ENCODE results near the gene ASPDH.

ASPDH gene

DNA sequence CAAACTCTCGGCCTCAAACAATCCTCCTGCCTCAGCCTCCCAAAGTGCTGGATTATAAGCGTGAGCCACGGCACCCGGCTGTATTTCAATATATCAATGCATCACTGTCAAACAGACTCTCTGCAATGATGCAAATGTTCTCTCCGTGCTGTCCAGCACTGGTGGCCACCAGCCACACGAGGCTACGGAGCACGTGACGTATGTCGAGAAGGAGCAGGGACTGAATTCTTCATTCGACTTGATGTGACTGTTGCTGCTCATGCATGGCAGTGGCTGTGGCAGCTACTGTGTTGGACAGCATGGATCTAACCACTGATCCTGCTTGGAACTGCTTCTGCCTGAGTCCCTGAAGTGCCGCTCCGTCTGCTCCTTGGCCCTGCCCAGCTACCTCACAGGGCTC lies 44.7 kb upstream of the ASPDH start:
- no peaks in the 10 kb centered on the region for H4K20me1 ChIP-seq (ENCODE audit: insufficient read depth, low read length)
- TF ChIP-seq, protein P1, sequence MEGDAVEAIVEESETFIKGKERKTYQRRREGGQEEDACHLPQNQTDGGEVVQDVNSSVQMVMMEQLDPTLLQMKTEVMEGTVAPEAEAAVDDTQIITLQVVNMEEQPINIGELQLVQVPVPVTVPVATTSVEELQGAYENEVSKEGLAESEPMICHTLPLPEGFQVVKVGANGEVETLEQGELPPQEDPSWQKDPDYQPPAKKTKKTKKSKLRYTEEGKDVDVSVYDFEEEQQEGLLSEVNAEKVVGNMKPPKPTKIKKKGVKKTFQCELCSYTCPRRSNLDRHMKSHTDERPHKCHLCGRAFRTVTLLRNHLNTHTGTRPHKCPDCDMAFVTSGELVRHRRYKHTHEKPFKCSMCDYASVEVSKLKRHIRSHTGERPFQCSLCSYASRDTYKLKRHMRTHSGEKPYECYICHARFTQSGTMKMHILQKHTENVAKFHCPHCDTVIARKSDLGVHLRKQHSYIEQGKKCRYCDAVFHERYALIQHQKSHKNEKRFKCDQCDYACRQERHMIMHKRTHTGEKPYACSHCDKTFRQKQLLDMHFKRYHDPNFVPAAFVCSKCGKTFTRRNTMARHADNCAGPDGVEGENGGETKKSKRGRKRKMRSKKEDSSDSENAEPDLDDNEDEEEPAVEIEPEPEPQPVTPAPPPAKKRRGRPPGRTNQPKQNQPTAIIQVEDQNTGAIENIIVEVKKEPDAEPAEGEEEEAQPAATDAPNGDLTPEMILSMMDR (IDR thresholded peaks at IDR 0.05; ENCODE audit: low read depth, low read length), result no peak
- no peak for TF ChIP-seq EZH2phosphoT487 (IDR thresholded peaks at IDR 0.05; ENCODE audit: low read depth)
- no peak overlapping the region for H2AFZ ChIP-seq (ENCODE audit: low read depth, low read length)
- H3K27ac ChIP-seq (ENCODE audit: low read length), result no peak overlapping the region
- no peaks in the 10 kb centered on the region for H3K9me3 ChIP-seq (ENCODE audit: insufficient read depth, low read length)
- no peak overlapping the region for H3K9ac ChIP-seq (ENCODE audit: low read length)
- H3K27me3 ChIP-seq (ENCODE audit: low read depth, low read length), result peaks cover 18% of the 10 kb centered on the region
- no peaks in the 10 kb centered on the region for H3K79me2 ChIP-seq (ENCODE audit: low read length)
- H3K4me3 ChIP-seq (ENCODE audit: low read length), result no peak overlapping the region
- H3K4me2 ChIP-seq (ENCODE audit: low read length), result no peak overlapping the region
- peaks cover 9% of the 10 kb centered on the region for H3K4me1 ChIP-seq (ENCODE audit: low read length)
- H3K36me3 ChIP-seq (replicated peaks; ENCODE audit: low read depth, low read length), result no peaks in the 10 kb centered on the region

DNA sequence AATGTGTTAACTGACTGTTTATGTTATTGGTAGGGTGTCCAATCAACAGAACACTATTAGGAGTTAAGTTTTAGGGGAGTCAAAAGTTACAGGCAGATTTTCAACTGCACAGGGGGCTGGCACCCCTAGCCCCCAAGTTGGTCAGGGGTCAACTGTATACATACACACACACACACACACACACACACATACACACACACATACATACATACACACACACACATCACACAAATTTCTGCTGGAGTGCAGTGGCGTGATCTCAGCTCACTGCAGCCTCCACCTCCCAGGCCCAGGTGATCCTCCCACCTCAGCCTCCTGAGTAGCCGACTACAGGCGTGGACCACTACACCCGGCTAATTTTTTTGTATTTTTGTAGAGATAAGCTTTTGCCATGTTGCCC lies 44.3 kb upstream of the ASPDH start:
- Histone ChIP-seq H3K36me3 (replicated peaks; ENCODE audit: low read depth, low read length) (no peaks in the 10 kb centered on the region), H3K79me2 (ENCODE audit: low read length) (no peaks in the 10 kb centered on the region), H4K20me1 (ENCODE audit: insufficient read depth, low read length) (no peaks in the 10 kb centered on the region), H3K4me2 (ENCODE audit: low read length) (no peak overlapping the region), H3K4me3 (ENCODE audit: low read length) (no peak overlapping the region), H3K9me3 (ENCODE audit: insufficient read depth, low read length) (no peaks in the 10 kb centered on the region), H2AFZ (ENCODE audit: low read depth, low read length) (no peak overlapping the region), H3K27me3 (ENCODE audit: low read depth, low read length) (peaks cover 19% of the 10 kb centered on the region), H3K4me1 (ENCODE audit: low read length) (peaks cover 9% of the 10 kb centered on the region), H3K9ac (ENCODE audit: low read length) (no peak overlapping the region), H3K27ac (ENCODE audit: low read length) (no peak overlapping the region)
- TF ChIP-seq EZH2phosphoT487 (IDR thresholded peaks at IDR 0.05; ENCODE audit: low read depth), result no peak

DNA sequence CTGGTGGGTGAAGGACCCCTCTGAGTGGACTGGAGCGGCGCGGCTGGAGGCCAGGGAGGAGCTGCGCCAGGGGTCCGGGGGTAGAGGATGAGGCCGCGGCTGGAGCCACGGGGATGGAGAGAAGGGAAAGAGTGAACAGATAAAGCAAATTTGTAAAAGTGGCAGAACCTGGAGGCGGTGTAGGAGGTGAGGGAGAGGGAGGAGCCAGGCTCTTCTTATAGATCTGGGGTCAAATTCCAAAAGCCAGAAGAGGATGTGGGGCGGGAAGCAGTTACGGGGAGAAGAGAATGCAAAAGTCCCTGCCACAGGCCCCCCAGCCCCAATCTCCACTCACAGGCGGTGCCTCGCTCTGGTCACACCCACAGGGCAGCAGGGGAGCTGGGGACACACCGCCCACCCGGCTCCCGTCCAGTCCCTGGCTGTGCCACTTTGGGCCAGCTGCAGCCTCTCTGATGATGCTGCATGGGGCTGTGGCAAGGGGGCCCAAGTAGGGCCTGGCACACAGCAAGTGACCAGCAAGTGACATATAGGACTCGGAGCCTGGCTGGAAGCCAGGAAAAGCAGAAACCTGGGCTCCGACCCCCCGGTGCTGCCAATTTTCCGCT lies 43.4 kb upstream of the ASPDH start:
- peaks cover 18% of the 10 kb centered on the region for H3K27me3 ChIP-seq (ENCODE audit: low read depth, low read length)
- no peaks in the 10 kb centered on the region for H3K79me2 ChIP-seq (ENCODE audit: low read length)
- peak overlapping the region; percentile 83 for H3K4me2 ChIP-seq (ENCODE audit: low read length)
- H3K36me3 ChIP-seq (replicated peaks; ENCODE audit: low read depth, low read length), result no peaks in the 10 kb centered on the region
- peaks cover 9% of the 10 kb centered on the region for H3K4me1 ChIP-seq (ENCODE audit: low read length)
- H3K4me3 ChIP-seq (ENCODE audit: low read length), result peak overlapping the region; percentile 90
- peak overlapping the region; percentile 32 for H2AFZ ChIP-seq (ENCODE audit: low read depth, low read length)
- no peak overlapping the region for H3K27ac ChIP-seq (ENCODE audit: low read length)
- no peak for TF ChIP-seq EZH2phosphoT487 (IDR thresholded peaks at IDR 0.05; ENCODE audit: low read depth)
- TF ChIP-seq, protein P1 (IDR thresholded peaks at IDR 0.05; ENCODE audit: low read depth, low read length), result no peak
- no peaks in the 10 kb centered on the region for H4K20me1 ChIP-seq (ENCODE audit: insufficient read depth, low read length)
- peak overlapping the region; percentile 88 for H3K9ac ChIP-seq (ENCODE audit: low read length)
- H3K9me3 ChIP-seq (ENCODE audit: insufficient read depth, low read length), result no peaks in the 10 kb centered on the region

DNA sequence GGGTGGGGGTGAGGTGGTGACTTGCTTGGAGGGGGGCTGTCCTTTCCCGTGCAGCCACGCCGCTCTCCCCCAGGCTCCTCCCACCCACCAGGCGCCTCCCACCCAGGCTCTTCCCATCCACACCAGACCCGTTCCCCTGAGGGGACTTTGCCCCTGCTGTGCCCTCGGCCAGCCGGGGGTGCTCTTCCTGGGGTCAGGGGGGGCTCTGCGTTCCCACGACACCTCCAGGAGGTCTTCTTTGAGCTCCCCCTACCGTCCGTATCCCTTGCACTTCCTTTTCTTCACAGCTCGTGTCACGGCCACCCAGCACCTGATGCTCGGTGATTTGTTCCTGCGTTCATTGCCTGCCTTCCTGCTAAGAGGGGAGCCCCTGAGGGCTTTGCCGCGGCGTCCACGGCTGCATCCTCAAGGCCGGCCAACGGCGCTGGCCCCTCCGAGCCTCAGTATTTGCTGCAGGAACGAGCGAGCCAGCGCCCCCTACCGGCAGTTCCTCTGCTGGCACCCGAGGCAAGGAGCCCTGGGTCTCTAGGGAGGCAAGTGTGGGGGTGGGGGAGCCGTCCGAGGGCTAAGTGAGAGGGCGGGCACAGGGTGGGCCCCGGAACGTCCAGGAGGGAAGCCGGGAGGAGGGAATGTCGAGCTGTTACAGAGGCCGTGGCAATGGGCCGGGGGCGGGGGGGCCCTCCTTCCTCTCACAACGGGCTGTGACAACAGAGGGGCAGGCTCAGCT lies 42.7 kb upstream of the ASPDH start:
- no peaks in the 10 kb centered on the region for H3K9me3 ChIP-seq (ENCODE audit: insufficient read depth, low read length)
- TF ChIP-seq EZH2phosphoT487 (IDR thresholded peaks at IDR 0.05; ENCODE audit: low read depth), result no peak
- TF ChIP-seq, protein P1 (IDR thresholded peaks at IDR 0.05; ENCODE audit: low read depth, low read length), result peak; percentile 99
- peak overlapping the region; percentile 90 for H3K4me3 ChIP-seq (ENCODE audit: low read length)
- H4K20me1 ChIP-seq (ENCODE audit: insufficient read depth, low read length), result no peaks in the 10 kb centered on the region
- H3K36me3 ChIP-seq (replicated peaks; ENCODE audit: low read depth, low read length), result no peaks in the 10 kb centered on the region
- H3K4me2 ChIP-seq (ENCODE audit: low read length), result peak overlapping the region; percentile 83
- H3K79me2 ChIP-seq (ENCODE audit: low read length), result no peaks in the 10 kb centered on the region
- peak overlapping the region; percentile 88 for H3K9ac ChIP-seq (ENCODE audit: low read length)
- H3K27ac ChIP-seq (ENCODE audit: low read length), result peak overlapping the region; percentile 48
- peaks cover 9% of the 10 kb centered on the region for H3K4me1 ChIP-seq (ENCODE audit: low read length)
- peak overlapping the region; percentile 95 for H2AFZ ChIP-seq (ENCODE audit: low read depth, low read length)
- H3K27me3 ChIP-seq (ENCODE audit: low read depth, low read length), result peaks cover 18% of the 10 kb centered on the region

Data from OCI-LY3 (cell line).